SK-N-SH treated with all-trans-retinoic acid at 6 μM for 48 hours (cell line): Measurements from ENCODE around the gene MTUS2.

Experiments
- ARNTL ChIP-seq: fragments of 450-650 bp; formaldehyde crosslinking; IDR thresholded peaks from 2 replicates; pipeline ENCODE4 v1.5.0; 2020; ENCODE audit warnings: low read depth, mild to moderate bottlenecking, moderate library complexity, borderline replicate concordance
- CSDC2 ChIP-seq: fragments of 250-450 bp; sonication (Bioruptor Pico); IDR thresholded peaks from 2 replicates; pipeline ENCODE4 v1.5.0; 2020; ENCODE audit warnings: mild to moderate bottlenecking, moderate library complexity
- OSR1 ChIP-seq: fragments of 250-450 bp; sonication (Bioruptor Pico); IDR thresholded peaks from 2 replicates; pipeline ENCODE4 v1.8.0; 2022; ENCODE audit warnings: moderate library complexity, mild to moderate bottlenecking, inconsistent platforms
- TCF4 ChIP-seq: fragments of 250-450 bp; sonication (Bioruptor Pico); IDR thresholded peaks from 2 replicates; pipeline ENCODE4 v1.8.0; 2021; ENCODE audit warnings: mild to moderate bottlenecking, moderate library complexity, borderline replicate concordance
- TOX ChIP-seq: fragments of 250-450 bp; sonication (Bioruptor Pico); IDR thresholded peaks from 2 replicates; pipeline ENCODE4 v1.8.0; 2021; ENCODE audit warnings: mild to moderate bottlenecking, moderate library complexity, borderline replicate concordance
- ZFP3 ChIP-seq: fragments of 250-450 bp; sonication (Bioruptor Pico); IDR thresholded peaks from 2 replicates; pipeline ENCODE4 v1.5.0; 2020; ENCODE audit warnings: mild to moderate bottlenecking, moderate library complexity
- ZFP30 ChIP-seq: fragments of 450-650 bp; formaldehyde crosslinking; IDR thresholded peaks from 2 replicates; pipeline ENCODE4 v1.5.0; 2022; ENCODE audit warnings: mild to moderate bottlenecking, moderate library complexity
- ZNF565 ChIP-seq: fragments of 450-650 bp; formaldehyde crosslinking; conservative IDR thresholded peaks from 2 replicates; pipeline ENCODE4 v1.5.0; 2020; ENCODE audit warnings: low read depth, mild to moderate bottlenecking, moderate library complexity
- TF ChIP-seq, protein P1 (sequence below): fragments of 250-450 bp; sonication (Bioruptor Pico); IDR thresholded peaks from 2 replicates; pipeline ENCODE4 v1.8.0; 2020; ENCODE audit warnings: mild to moderate bottlenecking, moderate library complexity, borderline replicate concordance
- TF ChIP-seq, protein P2 (sequence below): fragments of 250-450 bp; sonication (Bioruptor Pico); IDR thresholded peaks from 2 replicates; pipeline ENCODE4 v1.5.1; 2020; ENCODE audit warnings: low read depth, mild to moderate bottlenecking, moderate library complexity
- TF ChIP-seq, protein P3 (sequence below): fragments of 250-450 bp; sonication (Bioruptor Pico); IDR thresholded peaks from 2 replicates; pipeline ENCODE4 v1.8.0; 2021; ENCODE audit warnings: low read depth, mild to moderate bottlenecking, moderate library complexity, borderline replicate concordance

DNA sequence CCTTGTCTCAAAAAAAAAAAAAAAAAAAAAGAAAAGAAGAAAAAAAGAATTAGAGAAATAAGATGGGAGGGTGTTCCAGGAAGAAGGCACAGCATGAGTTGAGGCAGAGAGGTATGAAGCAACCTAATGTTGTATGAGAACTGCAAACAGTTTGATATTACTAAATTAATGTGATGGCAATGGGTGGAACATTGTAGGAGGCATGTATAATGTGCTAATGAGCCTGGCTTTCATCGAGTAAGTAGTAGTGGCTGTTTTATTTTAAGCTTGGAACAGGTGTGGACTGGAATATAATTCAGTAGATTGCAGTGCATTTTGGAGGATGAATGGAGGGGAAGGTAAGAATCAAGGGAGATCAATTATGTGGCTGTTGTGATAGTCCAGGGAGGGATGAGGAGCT lies 156.1 kb downstream of the MTUS2 start:
- TF ChIP-seq, protein P1, sequence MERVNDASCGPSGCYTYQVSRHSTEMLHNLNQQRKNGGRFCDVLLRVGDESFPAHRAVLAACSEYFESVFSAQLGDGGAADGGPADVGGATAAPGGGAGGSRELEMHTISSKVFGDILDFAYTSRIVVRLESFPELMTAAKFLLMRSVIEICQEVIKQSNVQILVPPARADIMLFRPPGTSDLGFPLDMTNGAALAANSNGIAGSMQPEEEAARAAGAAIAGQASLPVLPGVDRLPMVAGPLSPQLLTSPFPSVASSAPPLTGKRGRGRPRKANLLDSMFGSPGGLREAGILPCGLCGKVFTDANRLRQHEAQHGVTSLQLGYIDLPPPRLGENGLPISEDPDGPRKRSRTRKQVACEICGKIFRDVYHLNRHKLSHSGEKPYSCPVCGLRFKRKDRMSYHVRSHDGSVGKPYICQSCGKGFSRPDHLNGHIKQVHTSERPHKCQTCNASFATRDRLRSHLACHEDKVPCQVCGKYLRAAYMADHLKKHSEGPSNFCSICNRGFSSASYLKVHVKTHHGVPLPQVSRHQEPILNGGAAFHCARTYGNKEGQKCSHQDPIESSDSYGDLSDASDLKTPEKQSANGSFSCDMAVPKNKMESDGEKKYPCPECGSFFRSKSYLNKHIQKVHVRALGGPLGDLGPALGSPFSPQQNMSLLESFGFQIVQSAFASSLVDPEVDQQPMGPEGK (CRISPR knock-in tag): no peak
- no peak for TF ChIP-seq ZFP30 (CRISPR knock-in tag)
- TF ChIP-seq ZFP3 (CRISPR knock-in tag): no peak
- no peak for TF ChIP-seq ZNF565 (CRISPR knock-in tag)
- TF ChIP-seq TOX: no peak
- TF ChIP-seq, protein P2, sequence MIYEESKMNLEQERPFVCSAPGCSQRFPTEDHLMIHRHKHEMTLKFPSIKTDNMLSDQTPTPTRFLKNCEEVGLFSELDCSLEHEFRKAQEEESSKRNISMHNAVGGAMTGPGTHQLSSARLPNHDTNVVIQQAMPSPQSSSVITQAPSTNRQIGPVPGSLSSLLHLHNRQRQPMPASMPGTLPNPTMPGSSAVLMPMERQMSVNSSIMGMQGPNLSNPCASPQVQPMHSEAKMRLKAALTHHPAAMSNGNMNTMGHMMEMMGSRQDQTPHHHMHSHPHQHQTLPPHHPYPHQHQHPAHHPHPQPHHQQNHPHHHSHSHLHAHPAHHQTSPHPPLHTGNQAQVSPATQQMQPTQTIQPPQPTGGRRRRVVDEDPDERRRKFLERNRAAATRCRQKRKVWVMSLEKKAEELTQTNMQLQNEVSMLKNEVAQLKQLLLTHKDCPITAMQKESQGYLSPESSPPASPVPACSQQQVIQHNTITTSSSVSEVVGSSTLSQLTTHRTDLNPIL (CRISPR knock-in tag): no peak
- TF ChIP-seq, protein P3, sequence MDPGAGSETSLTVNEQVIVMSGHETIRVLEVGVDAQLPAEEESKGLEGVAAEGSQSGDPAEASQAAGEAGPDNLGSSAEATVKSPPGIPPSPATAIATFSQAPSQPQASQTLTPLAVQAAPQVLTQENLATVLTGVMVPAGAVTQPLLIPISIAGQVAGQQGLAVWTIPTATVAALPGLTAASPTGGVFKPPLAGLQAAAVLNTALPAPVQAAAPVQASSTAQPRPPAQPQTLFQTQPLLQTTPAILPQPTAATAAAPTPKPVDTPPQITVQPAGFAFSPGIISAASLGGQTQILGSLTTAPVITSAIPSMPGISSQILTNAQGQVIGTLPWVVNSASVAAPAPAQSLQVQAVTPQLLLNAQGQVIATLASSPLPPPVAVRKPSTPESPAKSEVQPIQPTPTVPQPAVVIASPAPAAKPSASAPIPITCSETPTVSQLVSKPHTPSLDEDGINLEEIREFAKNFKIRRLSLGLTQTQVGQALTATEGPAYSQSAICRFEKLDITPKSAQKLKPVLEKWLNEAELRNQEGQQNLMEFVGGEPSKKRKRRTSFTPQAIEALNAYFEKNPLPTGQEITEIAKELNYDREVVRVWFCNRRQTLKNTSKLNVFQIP (CRISPR knock-in tag): no peak
- no peak for TF ChIP-seq TCF4
- TF ChIP-seq ARNTL (CRISPR knock-in tag): no peak
- TF ChIP-seq OSR1 (CRISPR knock-in tag): no peak
- TF ChIP-seq CSDC2: no peak
